ENCODE measurements around the gene NOL7.

GRCh38 chr6:13661647-13662046, 46.5 kb downstream of the NOL7 start:
- no peak for TF ChIP-seq YY1 (IDR thresholded peaks at IDR 0.05; ENCODE audit: insufficient read depth, insufficient read length)
- TF ChIP-seq SUZ12 (IDR thresholded peaks at IDR 0.05; ENCODE audit: extremely low read depth, insufficient read depth, insufficient read length) = no peak
- no peak for TF ChIP-seq ZNF274 (IDR thresholded peaks at IDR 0.05; ENCODE audit: low read depth, low read length)

All from NT2/D1 (cell line).